Coronary artery (tissue), 2 donors: Measurements from ENCODE around the gene TTC23.
A peak's percentile ranks its signal among the peaks of the same experiment; 100 is the strongest.

Source experiments
- DNase-seq: peaks from one replicate; pipeline ENCODE4 v3.0.0-alpha.2; 2017; ENCODE audit warnings: low spot score
- H3K27ac ChIP-seq, 2 donors: fragments of 200-600 bp; sonication (generic); one replicate each; pipeline ENCODE4 v1.5.1; 2016 to 2019
- H3K4me3 ChIP-seq: fragments of 200-600 bp; sonication (generic); 2 replicates; pipeline ENCODE4 v1.5.1; 2016; ENCODE audit warnings: mild to moderate bottlenecking, moderate library complexity
- CTCF ChIP-seq: fragments of 200-600 bp; sonication (generic); IDR thresholded peaks from one replicate; pipeline ENCODE4 v1.5.1; 2019; ENCODE audit warnings: antibody characterized with exemption

Gene TTC23

GRCh38 chr15:99139276-99139675, 110.1 kb downstream of the TTC23 start:
- DNase-seq = no peak
- H3K27ac ChIP-seq = peak overlapping the region in 1 of 2 donors; percentile 38
- no peak for TF ChIP-seq CTCF
- H3K4me3 ChIP-seq = no peak overlapping the region

- no peak for TF ChIP-seq CTCF
- DNase-seq = peak; percentile 65
- H3K27ac ChIP-seq = peak overlapping the region in 1 of 2 donors; percentile 38
Observed at GRCh38 chr15:99138491-99138982, 110.8 kb downstream of the TTC23 start.

GRCh38 chr15:99137877-99138276, 111.5 kb downstream of the TTC23 start:
- no peak overlapping the region for H3K27ac ChIP-seq
- no peak overlapping the region for H3K4me3 ChIP-seq
- peak; percentile 68 for DNase-seq
- no peak for TF ChIP-seq CTCF

More at GRCh38 chr15:99138491-99138982, 110.8 kb downstream of the TTC23 start:
- H3K4me3 ChIP-seq = no peak overlapping the region

- no peak for DNase-seq
- Histone ChIP-seq H3K27ac (peak overlapping the region in 1 of 2 donors; percentile 4), H3K4me3 (no peak overlapping the region)
- no peak for TF ChIP-seq CTCF
Observed at GRCh38 chr15:99137111-99137546, 112.3 kb downstream of the TTC23 start.

- H3K27ac ChIP-seq = peak overlapping the region in 1 of 2 donors; percentile 35
- no peak for TF ChIP-seq CTCF
- DNase-seq = peak; percentile 52
- H3K4me3 ChIP-seq = no peak overlapping the region
Observed at GRCh38 chr15:99135194-99135593, 114.2 kb downstream of the TTC23 start.

- no peak overlapping the region for H3K4me3 ChIP-seq
- DNase-seq = no peak
- peak overlapping the region in 1 of 2 donors; percentile 35 for H3K27ac ChIP-seq
- TF ChIP-seq CTCF = no peak
Observed at GRCh38 chr15:99134317-99134821, 115.0 kb downstream of the TTC23 start.

- H3K27ac ChIP-seq = no peak overlapping the region
- no peak for TF ChIP-seq CTCF
- DNase-seq = no peak
- no peak overlapping the region for H3K4me3 ChIP-seq
Observed at GRCh38 chr15:99132634-99133287, 116.6 kb downstream of the TTC23 start.
